Osteocyte (in vitro differentiated cells): Measurements from ENCODE around the gene KITLG. TPM values are rescaled to one million over a fixed set of nuclear protein-coding genes. Genes with fewer than 3 reads are reported as not detected.

Experiments used
- DNase-seq: peaks from one replicate; pipeline ENCODE4 v3.0.0; 2021; ENCODE audit warnings: mixed read lengths; ENCODE audit not compliant: unreplicated experiment; ENCODE audit errors: extremely low spot score
- H3K27ac Mint-ChIP-seq: one replicate; pipeline ENCODE4 v1.8.0; 2021; ENCODE audit warnings: mild to moderate bottlenecking, mixed read lengths; ENCODE audit not compliant: unreplicated experiment
- H3K27me3 Mint-ChIP-seq: one replicate; pipeline ENCODE4 v1.8.0; 2021; ENCODE audit warnings: mixed read lengths; ENCODE audit not compliant: unreplicated experiment
- H3K36me3 Mint-ChIP-seq: one replicate; pipeline ENCODE4 v1.8.0; 2021; ENCODE audit warnings: mixed read lengths; ENCODE audit not compliant: unreplicated experiment
- H3K4me1 Mint-ChIP-seq: one replicate; pipeline ENCODE4 v1.8.0; 2021; ENCODE audit warnings: mixed read lengths; ENCODE audit not compliant: unreplicated experiment
- H3K4me3 Mint-ChIP-seq: one replicate; pipeline ENCODE4 v1.8.0; 2021; ENCODE audit warnings: mild to moderate bottlenecking, moderate library complexity, mixed read lengths; ENCODE audit not compliant: unreplicated experiment
- H3K9me3 Mint-ChIP-seq: one replicate; pipeline ENCODE4 v1.8.0; 2021; ENCODE audit warnings: mixed read lengths; ENCODE audit not compliant: unreplicated experiment
- total RNA-seq: library from RNA; stranded (reverse); gene quantifications from 2 replicates; pipeline ENCODE4 v1.2.1, GENCODE V29; 2021
- TF ChIP-seq, protein P1 (sequence below): fragments of 200-600 bp; sonication (generic); IDR thresholded peaks from 2 replicates; pipeline ENCODE4 v1.5.0; 2021; ENCODE audit warnings: antibody characterized with exemption, mild to moderate bottlenecking, moderate library complexity

The KITLG gene
- total RNA-seq, 1 donor from 2014 or later: 1.9 TPM

GRCh38 chr12:88590851-88591250 lies 10.6 kb upstream of the KITLG start:
- H3K9me3 Mint-ChIP-seq: peaks cover 7% of the 10 kb centered on the region
- H3K36me3 Mint-ChIP-seq: peaks cover 4% of the 10 kb centered on the region
- no peaks in the 10 kb centered on the region for H3K4me1 Mint-ChIP-seq
- H3K27me3 Mint-ChIP-seq: peaks cover 5% of the 10 kb centered on the region
- H3K27ac Mint-ChIP-seq: no peak overlapping the region
- H3K4me3 Mint-ChIP-seq: no peak overlapping the region
- TF ChIP-seq, protein P1, sequence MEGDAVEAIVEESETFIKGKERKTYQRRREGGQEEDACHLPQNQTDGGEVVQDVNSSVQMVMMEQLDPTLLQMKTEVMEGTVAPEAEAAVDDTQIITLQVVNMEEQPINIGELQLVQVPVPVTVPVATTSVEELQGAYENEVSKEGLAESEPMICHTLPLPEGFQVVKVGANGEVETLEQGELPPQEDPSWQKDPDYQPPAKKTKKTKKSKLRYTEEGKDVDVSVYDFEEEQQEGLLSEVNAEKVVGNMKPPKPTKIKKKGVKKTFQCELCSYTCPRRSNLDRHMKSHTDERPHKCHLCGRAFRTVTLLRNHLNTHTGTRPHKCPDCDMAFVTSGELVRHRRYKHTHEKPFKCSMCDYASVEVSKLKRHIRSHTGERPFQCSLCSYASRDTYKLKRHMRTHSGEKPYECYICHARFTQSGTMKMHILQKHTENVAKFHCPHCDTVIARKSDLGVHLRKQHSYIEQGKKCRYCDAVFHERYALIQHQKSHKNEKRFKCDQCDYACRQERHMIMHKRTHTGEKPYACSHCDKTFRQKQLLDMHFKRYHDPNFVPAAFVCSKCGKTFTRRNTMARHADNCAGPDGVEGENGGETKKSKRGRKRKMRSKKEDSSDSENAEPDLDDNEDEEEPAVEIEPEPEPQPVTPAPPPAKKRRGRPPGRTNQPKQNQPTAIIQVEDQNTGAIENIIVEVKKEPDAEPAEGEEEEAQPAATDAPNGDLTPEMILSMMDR: no peak
- no peak for DNase-seq

- H3K36me3 Mint-ChIP-seq: peaks cover 4% of the 10 kb centered on the region
- no peak for DNase-seq
- TF ChIP-seq, protein P1: no peak
- H3K27ac Mint-ChIP-seq: no peak overlapping the region
- H3K9me3 Mint-ChIP-seq: peaks cover 13% of the 10 kb centered on the region
- peaks cover 1% of the 10 kb centered on the region for H3K27me3 Mint-ChIP-seq
- peaks cover 4% of the 10 kb centered on the region for H3K4me1 Mint-ChIP-seq
- no peak overlapping the region for H3K4me3 Mint-ChIP-seq
Measured at GRCh38 chr12:88585077-88585476, 4.8 kb upstream of the KITLG start.

- Mint-ChIP-seq H3K4me3 (peak overlapping the region; percentile 96), H3K27ac (peak overlapping the region; percentile 75), H3K36me3 (no peaks in the 10 kb centered on the region), H3K4me1 (peaks cover 28% of the 10 kb centered on the region), H3K9me3 (no peaks in the 10 kb centered on the region), H3K27me3 (no peaks in the 10 kb centered on the region)
- no peak for DNase-seq
- TF ChIP-seq, protein P1: no peak
Measured at GRCh38 chr12:88579601-88580050, 645 bp downstream of the KITLG start.

DNA sequence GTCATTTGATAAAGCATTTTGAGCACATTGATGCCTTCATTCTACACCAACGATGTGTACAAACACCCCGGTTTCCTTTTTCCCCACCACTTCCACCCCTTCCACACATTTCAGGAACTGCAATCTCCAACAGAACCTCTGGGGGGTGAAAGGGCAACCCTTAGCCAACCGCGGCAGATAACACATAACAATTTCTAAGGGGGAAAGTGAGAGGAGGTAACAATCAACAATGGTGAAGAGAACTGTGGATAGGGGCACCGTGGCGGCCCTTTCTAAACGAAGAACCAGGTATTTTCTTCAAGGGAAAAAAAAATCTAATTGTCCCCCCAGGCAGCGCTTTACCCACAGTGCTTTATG lies 1.1 kb downstream of the KITLG start:
- Mint-ChIP-seq H3K27me3 (no peaks in the 10 kb centered on the region), H3K4me1 (peaks cover 28% of the 10 kb centered on the region), H3K27ac (no peak overlapping the region), H3K9me3 (no peaks in the 10 kb centered on the region), H3K36me3 (no peaks in the 10 kb centered on the region), H3K4me3 (peak overlapping the region; percentile 96)
- TF ChIP-seq, protein P1: no peak
- no peak for DNase-seq

DNA sequence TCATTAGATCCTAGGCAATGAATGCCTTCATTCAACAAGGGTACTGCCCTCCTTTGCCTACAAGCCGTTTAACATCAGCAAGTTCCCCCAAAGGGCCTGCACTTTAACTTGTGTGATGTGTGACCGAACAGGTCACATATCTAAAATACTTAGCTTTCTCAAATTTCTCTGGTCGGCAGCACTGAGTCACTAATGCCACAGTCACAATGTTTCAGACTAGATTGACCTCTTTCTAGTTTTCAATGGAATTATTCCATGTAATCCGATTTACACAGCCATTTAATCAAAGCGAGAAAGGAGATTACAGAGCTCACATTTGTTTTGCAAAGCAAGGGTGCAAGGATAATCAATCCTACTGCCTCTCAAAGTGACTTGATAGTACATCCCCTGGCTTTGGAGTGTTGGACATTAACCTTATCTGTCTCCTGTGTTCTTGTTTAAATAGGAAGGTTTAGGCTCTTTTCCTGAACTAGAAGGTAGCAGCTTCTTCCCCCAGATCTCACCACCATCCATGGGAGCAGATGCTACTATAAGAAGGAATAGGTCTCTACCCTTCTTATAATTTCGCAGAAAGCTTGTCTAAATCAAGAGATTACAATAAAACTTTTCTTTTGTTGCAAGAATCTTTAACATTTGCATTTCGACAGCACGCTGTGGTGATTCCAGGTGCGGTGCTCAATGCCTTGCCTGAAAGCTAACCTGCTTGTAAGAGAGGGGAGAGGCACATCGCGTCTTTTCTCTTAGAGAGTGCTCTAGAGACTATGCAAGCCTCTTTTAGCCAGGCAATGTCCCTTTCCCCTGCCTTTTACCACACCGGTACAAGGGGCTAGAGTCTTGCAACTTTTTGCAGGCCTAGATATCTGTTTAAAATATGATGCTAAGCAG lies 1.8 kb downstream of the KITLG start:
- no peaks in the 10 kb centered on the region for H3K9me3 Mint-ChIP-seq
- no peaks in the 10 kb centered on the region for H3K36me3 Mint-ChIP-seq
- peak overlapping the region; percentile 13 for H3K27ac Mint-ChIP-seq
- TF ChIP-seq, protein P1: no peak
- H3K27me3 Mint-ChIP-seq: no peaks in the 10 kb centered on the region
- peaks cover 28% of the 10 kb centered on the region for H3K4me1 Mint-ChIP-seq
- H3K4me3 Mint-ChIP-seq: peak overlapping the region; percentile 96
- no peak for DNase-seq
